ENCODE measurements around the gene UBE2O. TPM values are rescaled to one million over a fixed set of nuclear protein-coding genes. Genes with fewer than 3 reads are reported as not detected.

The UBE2O gene
- total RNA-seq, 1 experiment from 2014 or later, result 52.6 TPM

DNA sequence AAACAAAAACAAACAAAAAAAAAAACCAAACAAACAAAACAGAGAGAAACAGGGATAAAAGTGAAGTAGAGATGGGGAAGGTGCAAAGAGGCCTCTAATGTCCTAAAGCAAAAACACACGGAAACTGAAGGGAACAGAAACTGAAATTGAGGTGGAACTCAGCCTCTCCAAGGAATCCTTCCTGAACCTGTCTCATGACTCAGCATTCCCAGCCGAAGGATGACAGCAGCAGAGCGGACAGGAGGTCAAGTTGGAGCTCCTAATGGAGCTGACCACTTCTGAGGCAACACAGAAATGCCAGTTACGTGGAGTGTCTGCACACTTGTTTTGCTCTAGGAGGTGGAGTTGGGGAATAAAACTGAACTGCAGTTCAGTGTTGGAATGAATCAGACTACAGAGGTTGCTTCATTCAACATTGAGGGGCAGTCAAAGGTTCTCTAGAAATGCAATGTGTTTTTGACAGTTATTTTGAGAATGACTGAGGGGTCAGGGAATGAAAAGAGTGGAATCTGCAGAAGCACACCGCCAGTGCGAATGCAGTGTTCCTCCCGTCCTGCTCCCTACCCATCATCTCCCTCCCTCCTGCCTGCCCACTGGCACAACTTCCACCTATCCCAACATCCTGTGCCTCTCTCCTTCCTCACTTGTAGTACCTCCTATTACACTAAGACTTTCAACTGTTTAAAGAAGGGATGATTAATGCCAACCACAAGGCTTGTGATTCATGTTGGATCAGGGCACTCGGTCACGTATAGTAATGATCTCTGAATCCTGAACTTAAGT, 6.3 kb downstream of the UBE2O start:
- TF ChIP-seq, protein P1, sequence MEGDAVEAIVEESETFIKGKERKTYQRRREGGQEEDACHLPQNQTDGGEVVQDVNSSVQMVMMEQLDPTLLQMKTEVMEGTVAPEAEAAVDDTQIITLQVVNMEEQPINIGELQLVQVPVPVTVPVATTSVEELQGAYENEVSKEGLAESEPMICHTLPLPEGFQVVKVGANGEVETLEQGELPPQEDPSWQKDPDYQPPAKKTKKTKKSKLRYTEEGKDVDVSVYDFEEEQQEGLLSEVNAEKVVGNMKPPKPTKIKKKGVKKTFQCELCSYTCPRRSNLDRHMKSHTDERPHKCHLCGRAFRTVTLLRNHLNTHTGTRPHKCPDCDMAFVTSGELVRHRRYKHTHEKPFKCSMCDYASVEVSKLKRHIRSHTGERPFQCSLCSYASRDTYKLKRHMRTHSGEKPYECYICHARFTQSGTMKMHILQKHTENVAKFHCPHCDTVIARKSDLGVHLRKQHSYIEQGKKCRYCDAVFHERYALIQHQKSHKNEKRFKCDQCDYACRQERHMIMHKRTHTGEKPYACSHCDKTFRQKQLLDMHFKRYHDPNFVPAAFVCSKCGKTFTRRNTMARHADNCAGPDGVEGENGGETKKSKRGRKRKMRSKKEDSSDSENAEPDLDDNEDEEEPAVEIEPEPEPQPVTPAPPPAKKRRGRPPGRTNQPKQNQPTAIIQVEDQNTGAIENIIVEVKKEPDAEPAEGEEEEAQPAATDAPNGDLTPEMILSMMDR (conservative IDR thresholded peaks at IDR 0.05), result no peak
- Histone ChIP-seq H3K27me3 (ENCODE audit: insufficient read depth, low read length) (no peaks in the 10 kb centered on the region), H4K20me1 (ENCODE audit: control insufficient read depth, insufficient read depth, insufficient read length) (no peaks in the 10 kb centered on the region), H3K79me2 (ENCODE audit: insufficient read depth, low read length) (peaks cover 53% of the 10 kb centered on the region; the same call in 1 of the 2 replicates), H2AFZ (ENCODE audit: low read length) (no peak overlapping the region), H3K23ac (ENCODE audit: insufficient read length, low read depth, low read length) (no peak overlapping the region), H3K56ac (ENCODE audit: insufficient read length, low read depth, low read length) (no peak overlapping the region), H3T11ph (ENCODE audit: low read length) (no peak overlapping the region), H2BK5ac (ENCODE audit: insufficient read length, low read length) (no peak overlapping the region), H4K91ac (ENCODE audit: insufficient read length, low read depth, low read length) (no peak overlapping the region), H3K4me2 (ENCODE audit: insufficient read depth, insufficient read length, low read length) (no peak overlapping the region), H2BK120ac (ENCODE audit: low read depth, low read length, poor library complexity, severe bottlenecking) (no peak overlapping the region), H2BK15ac (ENCODE audit: low read depth, low read length) (no peak overlapping the region), H3K18ac (ENCODE audit: insufficient read length, low read depth, low read length) (no peak overlapping the region), H2BK12ac (ENCODE audit: insufficient read length, low read depth, low read length) (no peak overlapping the region), H3K14ac (ENCODE audit: insufficient read depth, low read length) (no peak overlapping the region), H3K4me1 (ENCODE audit: insufficient read depth, low read length) (peaks cover 50% of the 10 kb centered on the region), H4K8ac (replicated peaks; ENCODE audit: insufficient read length, low read depth, low read length) (no peak overlapping the region), H3K27ac (ENCODE audit: insufficient read length, low read depth, low read length) (no peak overlapping the region), H3K23me2 (ENCODE audit: insufficient read length, low read depth, low read length, poor library complexity, severe bottlenecking) (no peaks in the 10 kb centered on the region), H2BK20ac (ENCODE audit: low read depth, low read length, poor library complexity, severe bottlenecking) (no peak overlapping the region), H3K4ac (ENCODE audit: low read depth, low read length) (no peak overlapping the region), H3K9me3 (ENCODE audit: control insufficient read depth, low read depth, low read length) (no peaks in the 10 kb centered on the region), H3K79me1 (ENCODE audit: insufficient read depth, low read depth, low read length, poor library complexity, severe bottlenecking) (peaks cover 4% of the 10 kb centered on the region), H2AK5ac (ENCODE audit: insufficient read length, low read length) (no peak overlapping the region), H3K9ac (ENCODE audit: extremely low read depth, insufficient read length, low read length) (no peak overlapping the region), H4K5ac (ENCODE audit: insufficient read length, low read depth, low read length) (no peak overlapping the region)
- Mint-ChIP-seq H3K27ac (peak overlapping the region in 2 of 3 experiments; percentile 84 to 93; a peak in 4 of 7 replicates), H3K4me3 (peak overlapping the region; percentile 7 to 51; a peak in 1 of 5 replicates), H3K27me3 (ENCODE audit: low read depth) (no peaks in the 10 kb centered on the region), H3K4me1 (peaks cover 82 to 90% of the 10 kb centered on the region in 2 experiments), H3K9me3 (no peaks in the 10 kb centered on the region; a peak in 1 of 5 replicates), H3K36me3 (ENCODE audit: insufficient read depth in 1 of 3, low read depth in 3 of 3) (peaks cover 0 to 4% (median 0%) of the 10 kb centered on the region in 3 experiments; a peak in 2 of 7 replicates)
- peak; percentile 56 for DNase-seq
- WGBS (ENCODE audit: extremely low coverage, insufficient read length, low lambda C conversion rate), result no CpG with 5 or more reads among the region's 9 CpGs
